ENCODE results near the gene HTR4.

- TF ChIP-seq FOXK2 (IDR thresholded peaks at IDR 0.05): no peak
- TF ChIP-seq CTBP1 (IDR thresholded peaks at IDR 0.05; ENCODE audit: borderline replicate concordance): no peak
- TF ChIP-seq SUZ12 (IDR thresholded peaks at IDR 0.05): no peak
- no peak for TF ChIP-seq TARDBP (IDR thresholded peaks at IDR 0.05)
- no peak for TF ChIP-seq ELF4 (IDR thresholded peaks at IDR 0.05)
- TF ChIP-seq HDGF (IDR thresholded peaks at IDR 0.05; ENCODE audit: borderline replicate concordance): no peak
Measured at GRCh38 chr5:148469501-148469935, 184.8 kb downstream of the HTR4 start.

Measured in HEK293T (cell line).